SK-N-SH treated with all-trans-retinoic acid at 6 μM for 48 hours (cell line): ENCODE measurements around the gene ST6GALNAC4.

ENCODE experiments used
- ATAC-seq: fragments of 200-7000 bp; cut with Tn5 transposase; 3 replicates; pipeline ENCODE4 v1.9.1; 2020; ENCODE audit warnings: mild to moderate bottlenecking, moderate library complexity
- ARNTL ChIP-seq: fragments of 450-650 bp; formaldehyde crosslinking; IDR thresholded peaks from 2 replicates; pipeline ENCODE4 v1.5.0; 2020; ENCODE audit warnings: low read depth, mild to moderate bottlenecking, moderate library complexity, borderline replicate concordance
- BACH2 ChIP-seq: fragments of 250-450 bp; sonication (Bioruptor Pico); IDR thresholded peaks from 2 replicates; pipeline ENCODE4 v1.9.0; 2021; ENCODE audit warnings: mild to moderate bottlenecking, borderline replicate concordance
- CREB5 ChIP-seq: fragments of 250-450 bp; sonication (Bioruptor Pico); IDR thresholded peaks from 2 replicates; pipeline ENCODE4 v1.5.1; 2020; ENCODE audit warnings: low read depth, mild to moderate bottlenecking, moderate library complexity
- CSDC2 ChIP-seq: fragments of 250-450 bp; sonication (Bioruptor Pico); IDR thresholded peaks from 2 replicates; pipeline ENCODE4 v1.5.0; 2020; ENCODE audit warnings: mild to moderate bottlenecking, moderate library complexity
- ESRRG ChIP-seq: fragments of 250-450 bp; sonication (Bioruptor Pico); IDR thresholded peaks from 2 replicates; pipeline ENCODE4 v1.6.1; 2021; ENCODE audit warnings: mild to moderate bottlenecking
- GLIS3 ChIP-seq: fragments of 250-450 bp; sonication (Bioruptor Pico); IDR thresholded peaks from 2 replicates; pipeline ENCODE4 v1.5.0; 2020; ENCODE audit warnings: mild to moderate bottlenecking, moderate library complexity
- ISL1 ChIP-seq: fragments of 250-450 bp; sonication (Bioruptor Pico); IDR thresholded peaks from 2 replicates; pipeline ENCODE4 v2.1.2; 2022; ENCODE audit warnings: mild to moderate bottlenecking, moderate library complexity
- OSR1 ChIP-seq: fragments of 250-450 bp; sonication (Bioruptor Pico); IDR thresholded peaks from 2 replicates; pipeline ENCODE4 v1.8.0; 2022; ENCODE audit warnings: moderate library complexity, mild to moderate bottlenecking, inconsistent platforms
- PATZ1 ChIP-seq: fragments of 250-450 bp; sonication (Bioruptor Pico); IDR thresholded peaks from 2 replicates; pipeline ENCODE4 v1.8.0; 2020; ENCODE audit warnings: mild to moderate bottlenecking, moderate library complexity, borderline replicate concordance
- PPARA ChIP-seq: fragments of 250-450 bp; sonication (Bioruptor Pico); IDR thresholded peaks from 2 replicates; pipeline ENCODE4 v1.5.0; 2020; ENCODE audit warnings: mild to moderate bottlenecking, borderline replicate concordance
- RARB ChIP-seq: fragments of 250-450 bp; sonication (Bioruptor Pico); IDR thresholded peaks from 2 replicates; pipeline ENCODE4 v1.8.0; 2021; ENCODE audit warnings: mild to moderate bottlenecking, moderate library complexity
- SNAI2 ChIP-seq: fragments of 250-450 bp; sonication (Bioruptor Pico); IDR thresholded peaks from 2 replicates; pipeline ENCODE4 v1.5.0; 2020; ENCODE audit warnings: mild to moderate bottlenecking, moderate library complexity
- TCF4 ChIP-seq: fragments of 250-450 bp; sonication (Bioruptor Pico); IDR thresholded peaks from 2 replicates; pipeline ENCODE4 v1.8.0; 2021; ENCODE audit warnings: mild to moderate bottlenecking, moderate library complexity, borderline replicate concordance
- TOX ChIP-seq: fragments of 250-450 bp; sonication (Bioruptor Pico); IDR thresholded peaks from 2 replicates; pipeline ENCODE4 v1.8.0; 2021; ENCODE audit warnings: mild to moderate bottlenecking, moderate library complexity, borderline replicate concordance
- ZC3H10 ChIP-seq: fragments of 250-450 bp; sonication (Bioruptor Pico); IDR thresholded peaks from 2 replicates; pipeline ENCODE4 v1.5.1; 2021; ENCODE audit warnings: mild to moderate bottlenecking, moderate library complexity
- ZFP3 ChIP-seq: fragments of 250-450 bp; sonication (Bioruptor Pico); IDR thresholded peaks from 2 replicates; pipeline ENCODE4 v1.5.0; 2020; ENCODE audit warnings: mild to moderate bottlenecking, moderate library complexity
- ZFP30 ChIP-seq: fragments of 450-650 bp; formaldehyde crosslinking; IDR thresholded peaks from 2 replicates; pipeline ENCODE4 v1.5.0; 2022; ENCODE audit warnings: mild to moderate bottlenecking, moderate library complexity
- ZNF565 ChIP-seq: fragments of 450-650 bp; formaldehyde crosslinking; conservative IDR thresholded peaks from 2 replicates; pipeline ENCODE4 v1.5.0; 2020; ENCODE audit warnings: low read depth, mild to moderate bottlenecking, moderate library complexity
- ZNF8 ChIP-seq: fragments of 450-650 bp; formaldehyde crosslinking; IDR thresholded peaks from 2 replicates; pipeline ENCODE4 v1.5.0; 2020; ENCODE audit warnings: mild to moderate bottlenecking, moderate library complexity
- TF ChIP-seq, protein P1 (sequence below): fragments of 250-450 bp; sonication (Bioruptor Pico); IDR thresholded peaks from 2 replicates; pipeline ENCODE4 v1.5.1; 2021; ENCODE audit warnings: mild to moderate bottlenecking, moderate library complexity
- TF ChIP-seq, protein P2 (sequence below): fragments of 250-450 bp; sonication (Bioruptor Pico); IDR thresholded peaks from 2 replicates; pipeline ENCODE4 v1.8.0; 2021; ENCODE audit warnings: low read depth, mild to moderate bottlenecking, moderate library complexity, borderline replicate concordance
- TF ChIP-seq, protein P3 (sequence below): fragments of 250-450 bp; sonication (Bioruptor Pico); IDR thresholded peaks from 2 replicates; pipeline ENCODE4 v1.5.0; 2020; ENCODE audit warnings: mild to moderate bottlenecking, moderate library complexity

The ST6GALNAC4 gene

DNA sequence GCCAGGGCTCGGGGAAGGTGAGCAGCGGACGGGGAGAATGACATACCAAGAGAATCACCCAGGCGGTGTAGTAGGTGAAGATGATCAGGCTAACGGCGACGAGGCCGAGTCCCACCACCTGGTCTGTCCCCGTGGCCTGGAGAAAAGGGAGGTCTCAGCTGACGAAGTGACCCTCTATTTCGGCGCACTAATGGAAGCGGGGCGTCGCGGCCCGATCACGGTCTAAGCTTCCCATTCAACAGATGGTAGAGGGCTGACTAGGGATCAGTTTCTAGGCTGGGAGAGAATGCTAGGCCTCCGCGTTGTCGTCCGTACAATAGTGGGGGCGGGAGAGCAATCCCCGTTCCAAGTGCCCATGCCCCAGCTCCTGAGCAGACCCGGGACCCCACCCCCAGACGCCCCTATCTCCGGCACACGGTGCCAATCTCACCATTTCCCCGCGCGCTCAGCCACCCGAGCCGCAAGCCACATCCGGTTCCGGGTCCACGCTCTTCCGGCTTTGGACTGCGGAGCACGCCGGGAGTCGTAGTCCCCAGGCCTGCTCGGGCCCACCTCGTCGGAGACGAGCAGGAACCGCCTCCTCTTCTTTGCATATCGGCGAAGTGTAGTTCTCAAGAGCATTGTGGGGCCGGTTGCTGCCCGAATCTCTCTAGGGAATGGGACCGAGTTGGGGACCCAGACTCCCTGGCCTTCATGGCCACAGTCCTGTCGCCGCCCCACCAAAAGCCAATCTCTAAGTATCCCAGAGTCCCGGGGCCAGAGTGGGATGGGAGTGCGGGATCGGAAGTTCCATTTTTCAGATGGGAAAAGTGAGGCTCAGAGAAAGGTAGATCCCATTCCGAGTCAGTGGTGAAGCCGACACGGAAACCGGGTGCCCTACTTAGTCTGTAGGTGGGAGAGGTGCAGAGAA is 20.8 kb upstream of the ST6GALNAC4 start, which contains the start of gene DPM2:
DPM2 (minus strand) TSS at position 467 of the 910 bp plus-strand sequence; CDS start at position 433, 34 bp downstream.
- TF ChIP-seq OSR1 (CRISPR knock-in tag) (no peak), TCF4 (CRISPR knock-in tag) (no peak), ARNTL (no peak), ZFP30 (CRISPR knock-in tag) (no peak), ZNF565 (CRISPR knock-in tag) (no peak), ZFP3 (no peak), ISL1 (CRISPR knock-in tag) (no peak), SNAI2 (CRISPR knock-in tag) (no peak), CSDC2 (CRISPR knock-in tag) (no peak), PPARA (CRISPR knock-in tag) (no peak)
- TF ChIP-seq, protein P1, sequence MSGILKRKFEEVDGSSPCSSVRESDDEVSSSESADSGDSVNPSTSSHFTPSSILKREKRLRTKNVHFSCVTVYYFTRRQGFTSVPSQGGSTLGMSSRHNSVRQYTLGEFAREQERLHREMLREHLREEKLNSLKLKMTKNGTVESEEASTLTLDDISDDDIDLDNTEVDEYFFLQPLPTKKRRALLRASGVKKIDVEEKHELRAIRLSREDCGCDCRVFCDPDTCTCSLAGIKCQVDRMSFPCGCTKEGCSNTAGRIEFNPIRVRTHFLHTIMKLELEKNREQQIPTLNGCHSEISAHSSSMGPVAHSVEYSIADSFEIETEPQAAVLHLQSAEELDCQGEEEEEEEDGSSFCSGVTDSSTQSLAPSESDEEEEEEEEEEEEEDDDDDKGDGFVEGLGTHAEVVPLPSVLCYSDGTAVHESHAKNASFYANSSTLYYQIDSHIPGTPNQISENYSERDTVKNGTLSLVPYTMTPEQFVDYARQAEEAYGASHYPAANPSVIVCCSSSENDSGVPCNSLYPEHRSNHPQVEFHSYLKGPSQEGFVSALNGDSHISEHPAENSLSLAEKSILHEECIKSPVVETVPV (CRISPR knock-in tag): no peak
- TF ChIP-seq, protein P2, sequence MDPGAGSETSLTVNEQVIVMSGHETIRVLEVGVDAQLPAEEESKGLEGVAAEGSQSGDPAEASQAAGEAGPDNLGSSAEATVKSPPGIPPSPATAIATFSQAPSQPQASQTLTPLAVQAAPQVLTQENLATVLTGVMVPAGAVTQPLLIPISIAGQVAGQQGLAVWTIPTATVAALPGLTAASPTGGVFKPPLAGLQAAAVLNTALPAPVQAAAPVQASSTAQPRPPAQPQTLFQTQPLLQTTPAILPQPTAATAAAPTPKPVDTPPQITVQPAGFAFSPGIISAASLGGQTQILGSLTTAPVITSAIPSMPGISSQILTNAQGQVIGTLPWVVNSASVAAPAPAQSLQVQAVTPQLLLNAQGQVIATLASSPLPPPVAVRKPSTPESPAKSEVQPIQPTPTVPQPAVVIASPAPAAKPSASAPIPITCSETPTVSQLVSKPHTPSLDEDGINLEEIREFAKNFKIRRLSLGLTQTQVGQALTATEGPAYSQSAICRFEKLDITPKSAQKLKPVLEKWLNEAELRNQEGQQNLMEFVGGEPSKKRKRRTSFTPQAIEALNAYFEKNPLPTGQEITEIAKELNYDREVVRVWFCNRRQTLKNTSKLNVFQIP (CRISPR knock-in tag): no peak
- ATAC-seq: peak; percentile 94

DNA sequence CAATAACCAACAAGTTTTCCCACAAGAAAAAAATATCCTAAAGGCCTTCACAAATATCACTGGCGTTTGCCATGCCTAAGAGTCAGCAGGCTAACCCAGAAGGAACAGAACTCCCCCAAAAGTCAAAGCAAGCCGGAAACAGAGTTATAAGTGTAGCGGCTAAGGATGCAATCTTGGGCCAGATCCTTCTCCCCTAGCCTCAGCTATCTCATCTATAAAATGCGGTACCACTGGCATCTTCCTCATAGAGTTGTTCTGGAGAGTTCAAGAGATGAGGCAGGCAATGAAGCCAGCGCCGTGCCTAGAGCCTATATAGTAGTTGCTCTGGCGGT is 20.2 kb upstream of the ST6GALNAC4 start:
- no peak for TF ChIP-seq CSDC2 (CRISPR knock-in tag)
- no peak for TF ChIP-seq GLIS3
- no peak for TF ChIP-seq ZC3H10 (CRISPR knock-in tag)
- no peak for TF ChIP-seq ZNF8 (CRISPR knock-in tag)
- no peak for TF ChIP-seq CREB5
- TF ChIP-seq, protein P2 (CRISPR knock-in tag): no peak
- TF ChIP-seq RARB (CRISPR knock-in tag): no peak
- no peak for TF ChIP-seq PPARA (CRISPR knock-in tag)
- TF ChIP-seq, all 23 proteins: peak for 0
- no peak for ATAC-seq

- TF ChIP-seq ZC3H10 (CRISPR knock-in tag) (no peak), TOX (no peak), PATZ1 (no peak), ESRRG (CRISPR knock-in tag) (no peak), BACH2 (no peak), ARNTL (no peak), CREB5 (no peak), GLIS3 (no peak)
- TF ChIP-seq, protein P3, sequence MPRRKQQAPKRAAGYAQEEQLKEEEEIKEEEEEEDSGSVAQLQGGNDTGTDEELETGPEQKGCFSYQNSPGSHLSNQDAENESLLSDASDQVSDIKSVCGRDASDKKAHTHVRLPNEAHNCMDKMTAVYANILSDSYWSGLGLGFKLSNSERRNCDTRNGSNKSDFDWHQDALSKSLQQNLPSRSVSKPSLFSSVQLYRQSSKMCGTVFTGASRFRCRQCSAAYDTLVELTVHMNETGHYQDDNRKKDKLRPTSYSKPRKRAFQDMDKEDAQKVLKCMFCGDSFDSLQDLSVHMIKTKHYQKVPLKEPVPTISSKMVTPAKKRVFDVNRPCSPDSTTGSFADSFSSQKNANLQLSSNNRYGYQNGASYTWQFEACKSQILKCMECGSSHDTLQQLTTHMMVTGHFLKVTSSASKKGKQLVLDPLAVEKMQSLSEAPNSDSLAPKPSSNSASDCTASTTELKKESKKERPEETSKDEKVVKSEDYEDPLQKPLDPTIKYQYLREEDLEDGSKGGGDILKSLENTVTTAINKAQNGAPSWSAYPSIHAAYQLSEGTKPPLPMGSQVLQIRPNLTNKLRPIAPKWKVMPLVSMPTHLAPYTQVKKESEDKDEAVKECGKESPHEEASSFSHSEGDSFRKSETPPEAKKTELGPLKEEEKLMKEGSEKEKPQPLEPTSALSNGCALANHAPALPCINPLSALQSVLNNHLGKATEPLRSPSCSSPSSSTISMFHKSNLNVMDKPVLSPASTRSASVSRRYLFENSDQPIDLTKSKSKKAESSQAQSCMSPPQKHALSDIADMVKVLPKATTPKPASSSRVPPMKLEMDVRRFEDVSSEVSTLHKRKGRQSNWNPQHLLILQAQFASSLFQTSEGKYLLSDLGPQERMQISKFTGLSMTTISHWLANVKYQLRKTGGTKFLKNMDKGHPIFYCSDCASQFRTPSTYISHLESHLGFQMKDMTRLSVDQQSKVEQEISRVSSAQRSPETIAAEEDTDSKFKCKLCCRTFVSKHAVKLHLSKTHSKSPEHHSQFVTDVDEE (CRISPR knock-in tag): no peak
- TF ChIP-seq, all 23 proteins: peak for 0
- no peak; the same call in 2 of the 3 replicates for ATAC-seq
Measured at GRCh38 chr9:127936347-127936852, 19.6 kb upstream of the ST6GALNAC4 start.
